ENCODE data around the gene SLC35C1.

Gene SLC35C1

GRCh38 chr11:45846974-45847910 is 42.3 kb downstream of the SLC35C1 start, which contains the start of gene CRY2:
TSS of gene CRY2 (plus strand) at chr11:45847475. CDS start at chr11:45847491, 16 bp downstream.
- H3K4me3 ChIP-seq (replicated peaks in 1 of 2; ENCODE audit: low read depth in 2 of 2, low read length in 2 of 2) = peak within 1 kb of the TSS; percentile 82 to 90
- no peak for TF ChIP-seq CTCF (IDR thresholded peaks at IDR 0.05; ENCODE audit: low read depth, low read length)
- peak; percentile 99 for DNase-seq (ENCODE audit: low read depth in 2 of 2)

GRCh38 chr11:45847911-45848316 is 43.0 kb downstream of the SLC35C1 start:
- peak; percentile 22 for TF ChIP-seq CTCF (IDR thresholded peaks at IDR 0.05; ENCODE audit: low read depth, low read length)
- DNase-seq (ENCODE audit: low read depth in 2 of 2) = peak; percentile 62 to 78
- peak overlapping the region; percentile 82 to 90 for H3K4me3 ChIP-seq (replicated peaks in 1 of 2; ENCODE audit: low read depth in 2 of 2, low read length in 2 of 2)

- peak overlapping the region in 1 of 2 donors; percentile 90 for H3K4me3 ChIP-seq (replicated peaks in 1 of 2; ENCODE audit: low read depth in 2 of 2, low read length in 2 of 2)
- no peak for DNase-seq (ENCODE audit: low read depth in 2 of 2)
- no peak for TF ChIP-seq CTCF (IDR thresholded peaks at IDR 0.05; ENCODE audit: low read depth, low read length)
Observed at GRCh38 chr11:45848654-45849081, 43.7 kb downstream of the SLC35C1 start.

GRCh38 chr11:45850446-45850845 is 45.5 kb downstream of the SLC35C1 start:
- TF ChIP-seq CTCF (IDR thresholded peaks at IDR 0.05; ENCODE audit: low read depth, low read length) = no peak
- DNase-seq (ENCODE audit: low read depth in 2 of 2) = peak; percentile 35 to 40
- no peak overlapping the region for H3K4me3 ChIP-seq (replicated peaks in 1 of 2; ENCODE audit: low read depth in 2 of 2, low read length in 2 of 2)

- no peak for TF ChIP-seq CTCF (IDR thresholded peaks at IDR 0.05; ENCODE audit: low read depth, low read length)
- no peak overlapping the region for H3K4me3 ChIP-seq (replicated peaks in 1 of 2; ENCODE audit: low read depth in 2 of 2, low read length in 2 of 2)
- no peak for DNase-seq (ENCODE audit: low read depth in 2 of 2)
Observed at GRCh38 chr11:45851228-45851627, 46.3 kb downstream of the SLC35C1 start.

- no peak for TF ChIP-seq CTCF (IDR thresholded peaks at IDR 0.05; ENCODE audit: low read depth, low read length)
- DNase-seq (ENCODE audit: low read depth in 2 of 2) = no peak
- H3K4me3 ChIP-seq (replicated peaks in 1 of 2; ENCODE audit: low read depth in 2 of 2, low read length in 2 of 2) = no peak overlapping the region
Observed at GRCh38 chr11:45852018-45852711, 47.2 kb downstream of the SLC35C1 start.
